Stimulated activated CD4-positive, alpha-beta T cell treated with anti-CD3 and anti-CD28 coated beads, Interleukin-1b, Interleukin-23, amount 100 ng/mL, for 4 hours (primary cell): ENCODE results near the gene MYLK4.
"Not testable (repeated sequence)": the region's sequence is repeated elsewhere in the genome, so short reads cannot be mapped to it uniquely, and the experiment has no call there.

Experiments used
- DNase-seq, 2 donors: peaks; one replicate each; pipeline ENCODE4 v3.0.0-alpha.2; 2020; ENCODE audit warnings: low read depth in 2 of 2

The MYLK4 gene

GRCh38 chr6:2780102-2780737, 29.5 kb upstream of the MYLK4 start:
- no peak for DNase-seq

DNA sequence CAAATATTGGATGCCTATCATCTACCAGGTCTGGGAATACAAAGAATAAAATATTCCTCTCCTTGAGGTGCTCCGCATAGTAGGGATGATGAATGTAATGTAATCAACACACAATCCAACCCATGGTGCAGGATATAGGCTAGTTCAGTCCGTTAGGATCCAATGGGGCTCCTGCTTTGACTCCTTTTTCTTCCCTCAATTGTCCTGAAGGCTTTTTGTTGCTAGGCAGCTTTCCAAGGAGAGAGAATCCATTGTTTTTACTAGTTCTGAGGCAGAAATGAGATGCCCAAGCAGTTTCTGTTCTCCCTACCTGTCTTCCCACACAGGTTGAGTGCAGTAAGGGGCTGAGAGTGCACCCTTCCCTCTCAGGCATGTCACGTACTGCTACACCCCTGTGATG, 26.5 kb upstream of the MYLK4 start:
- DNase-seq: no peak

DNA sequence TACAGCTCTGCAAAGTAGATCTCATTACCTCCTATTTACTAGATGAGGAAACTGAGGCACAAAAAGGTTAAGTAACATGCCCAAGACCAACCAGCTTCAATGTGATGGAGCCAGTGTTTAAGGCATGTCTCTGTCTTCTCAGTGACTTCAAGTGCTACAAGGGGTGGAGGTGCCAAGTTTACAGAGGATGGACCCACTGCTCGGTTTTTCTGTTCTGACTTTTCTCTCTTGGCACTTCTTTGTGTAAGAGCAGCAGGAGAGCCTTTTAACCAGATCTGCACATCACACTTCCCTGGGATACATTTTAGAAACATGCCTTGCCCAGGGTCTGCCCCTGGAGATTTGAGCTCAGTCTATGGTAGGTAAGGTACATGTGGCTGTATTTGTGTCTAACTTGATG, 24.3 kb upstream of the MYLK4 start:
- no peak for DNase-seq

- no peak for DNase-seq
Measured at GRCh38 chr6:2773449-2773848, 22.7 kb upstream of the MYLK4 start.

GRCh38 chr6:2772840-2773239, 22.1 kb upstream of the MYLK4 start:
- DNase-seq: no peak

DNA sequence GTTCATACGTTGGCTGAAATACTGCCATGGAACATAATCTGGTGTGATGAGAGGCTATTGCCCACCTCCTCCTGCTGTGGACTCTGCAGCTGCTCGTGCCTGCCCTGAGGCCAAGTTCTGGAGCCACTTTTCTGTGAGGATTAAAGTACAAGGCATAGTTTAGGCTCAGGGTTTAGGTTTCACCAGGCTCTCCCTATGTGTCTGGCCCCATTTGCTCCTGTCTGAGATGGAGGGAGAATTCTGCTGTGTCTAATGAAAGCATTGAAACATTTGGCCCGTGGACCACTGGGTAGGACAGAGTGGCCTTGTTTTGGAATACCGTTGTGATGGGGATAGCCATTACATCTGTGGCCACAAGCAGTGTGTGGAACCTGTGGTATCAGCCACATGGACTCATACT, 20.4 kb upstream of the MYLK4 start:
- no peak for DNase-seq

DNA sequence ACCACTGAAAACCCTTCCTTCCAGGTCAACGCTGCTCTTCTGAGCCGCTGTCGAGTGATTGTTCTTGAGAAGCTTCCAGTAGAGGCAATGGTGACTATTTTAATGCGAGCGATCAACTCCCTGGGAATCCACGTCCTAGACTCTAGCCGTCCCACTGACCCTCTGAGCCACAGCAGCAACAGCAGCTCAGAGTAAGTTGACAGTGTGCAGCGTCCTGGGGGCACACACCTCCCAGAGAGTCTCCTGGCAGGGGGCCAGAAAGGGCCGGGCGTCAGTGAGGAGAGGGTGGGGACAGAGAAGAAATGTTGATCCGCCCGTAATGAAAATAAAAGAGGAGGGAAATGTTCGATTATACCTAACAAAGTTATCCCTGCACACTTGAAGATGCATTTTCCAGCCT, 19.4 kb upstream of the MYLK4 start:
- no peak for DNase-seq

DNA sequence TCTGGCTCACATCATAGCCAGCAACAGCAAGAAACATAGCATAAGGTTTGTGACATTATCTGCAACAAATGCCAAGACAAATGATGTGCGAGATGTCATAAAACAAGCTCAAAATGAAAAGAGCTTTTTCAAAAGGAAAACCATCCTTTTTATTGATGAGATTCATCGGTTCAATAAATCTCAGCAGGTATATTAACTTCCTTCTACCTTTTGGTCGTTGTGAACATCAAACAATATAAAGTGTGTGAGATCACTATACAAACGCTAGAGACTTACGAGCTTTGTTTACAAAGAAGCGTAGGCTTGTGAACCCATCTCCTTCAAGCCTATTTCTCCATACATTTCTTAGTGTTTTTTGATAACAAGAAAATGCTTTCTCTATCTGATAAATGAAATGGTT, 18.0 kb upstream of the MYLK4 start:
- DNase-seq: no peak

DNA sequence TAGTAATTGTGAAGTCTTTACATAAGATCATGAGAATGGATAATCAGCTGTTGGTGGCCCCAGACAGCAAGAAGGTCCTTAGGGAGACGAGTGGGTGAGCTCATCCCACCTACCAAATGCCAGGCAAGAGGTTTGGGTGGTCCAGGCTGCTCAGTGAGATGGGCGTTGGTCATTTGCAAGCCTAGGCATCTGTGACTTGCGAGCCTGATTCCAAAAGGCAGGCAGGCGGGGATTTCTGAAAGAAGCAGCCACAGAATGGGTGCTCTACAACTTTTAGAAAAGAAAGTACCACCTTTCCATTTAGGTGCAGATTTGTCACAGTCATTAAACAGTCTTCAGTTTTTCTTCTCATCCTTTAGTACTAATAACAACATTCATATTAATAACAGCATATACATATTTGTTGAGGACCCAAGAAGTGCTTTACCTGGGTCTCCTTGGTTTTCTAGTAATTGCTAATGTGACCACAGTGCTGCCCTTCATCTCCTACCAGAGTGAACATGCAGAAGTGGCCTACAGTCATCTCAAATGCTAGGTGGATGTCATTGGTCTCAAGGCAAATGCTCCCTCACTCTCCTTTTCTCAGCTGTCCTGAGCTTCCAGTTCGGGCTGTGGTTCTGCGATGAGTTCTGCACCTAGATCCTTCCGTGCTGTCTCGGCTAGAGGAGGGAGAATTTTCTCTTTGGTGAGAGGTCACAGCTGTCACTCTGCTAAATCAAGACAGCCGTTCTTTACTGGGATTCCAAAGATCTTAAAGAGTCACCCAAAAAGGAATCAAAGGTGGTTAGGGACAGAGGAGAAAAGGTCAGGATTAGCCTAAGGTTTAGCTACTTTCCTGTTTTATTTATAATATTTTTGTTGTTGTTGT, 17.2 kb upstream of the MYLK4 start:
- no peak for DNase-seq

DNA sequence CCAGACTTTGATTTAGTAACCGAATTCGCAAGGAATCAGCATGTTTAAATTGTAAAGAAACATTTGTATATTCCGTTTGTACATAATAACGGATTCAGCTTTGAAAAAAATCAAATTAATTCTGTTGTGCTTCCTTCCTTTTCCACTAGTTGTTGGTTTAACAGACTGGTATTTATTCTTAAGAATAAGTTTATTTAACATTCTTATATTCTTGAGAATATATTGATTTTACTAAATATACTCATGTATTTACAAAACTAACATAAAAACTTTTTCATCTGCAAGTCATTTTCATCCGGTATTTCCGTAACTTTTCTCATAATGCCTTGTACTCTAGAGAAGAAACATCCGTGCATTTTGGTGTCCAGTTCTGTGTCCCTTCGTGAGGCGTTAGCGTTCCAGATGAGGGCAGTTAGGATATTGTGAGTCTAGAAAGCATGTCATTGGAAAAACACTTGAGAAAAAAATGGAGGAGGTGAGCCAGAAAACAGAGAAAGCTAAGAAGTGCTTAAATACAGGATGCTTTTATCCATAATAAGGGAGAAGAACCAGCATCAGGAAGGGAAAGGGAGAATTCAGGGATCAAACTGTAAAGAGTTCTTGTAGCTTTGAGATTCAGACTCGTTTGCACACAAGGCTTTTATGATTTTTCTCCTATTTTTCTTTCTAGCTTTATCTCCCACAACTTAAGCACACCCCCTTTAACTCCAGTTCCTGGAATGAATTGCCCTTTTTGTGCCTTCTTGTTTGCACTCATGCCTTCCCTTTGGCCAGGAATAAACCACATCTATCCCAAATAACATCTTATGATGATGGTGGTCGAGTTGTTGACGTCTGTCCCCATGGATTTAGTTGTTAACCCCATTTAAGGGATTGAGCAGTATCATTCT, 16.3 kb upstream of the MYLK4 start:
- no peak for DNase-seq

DNA sequence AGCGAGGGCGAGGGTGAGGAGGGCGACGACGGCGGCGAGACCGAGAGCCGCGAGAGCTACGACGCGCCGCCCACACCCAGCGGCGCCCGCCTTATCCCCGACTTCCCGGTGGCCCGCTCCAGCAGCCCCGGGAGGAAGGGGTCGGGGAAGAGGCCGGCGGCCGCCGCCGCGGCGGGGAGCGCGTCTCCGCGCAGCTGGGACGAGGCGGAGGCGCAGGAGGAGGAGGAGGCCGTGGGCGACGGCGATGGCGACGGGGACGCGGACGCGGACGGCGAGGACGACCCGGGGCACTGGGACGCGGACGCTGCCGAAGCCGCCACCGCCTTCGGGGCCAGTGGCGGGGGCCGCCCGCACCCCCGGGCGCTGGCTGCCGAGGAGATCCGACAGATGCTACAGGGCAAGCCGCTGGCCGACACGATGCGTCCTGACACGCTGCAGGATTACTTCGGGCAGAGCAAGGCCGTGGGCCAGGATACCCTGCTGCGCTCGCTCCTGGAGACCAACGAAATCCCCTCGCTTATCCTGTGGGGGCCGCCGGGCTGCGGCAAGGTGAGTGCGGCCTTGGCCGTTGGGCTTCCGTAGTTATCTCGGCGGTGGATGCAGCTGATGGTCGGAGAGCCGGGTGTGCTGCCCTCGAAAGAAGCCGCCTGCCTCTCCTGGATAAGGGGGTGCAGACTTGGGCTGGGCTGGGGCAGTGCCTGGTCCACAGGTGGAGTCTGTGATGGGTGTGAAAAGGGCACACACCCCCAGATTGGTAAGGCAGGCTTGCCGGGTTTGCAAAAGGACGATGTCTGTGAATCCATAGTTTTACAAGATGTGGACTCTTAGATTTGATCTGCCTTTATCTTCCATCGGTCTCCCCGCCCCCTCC, 15.4 kb upstream of the MYLK4 start:
- peak; percentile 21 to 39 for DNase-seq

DNA sequence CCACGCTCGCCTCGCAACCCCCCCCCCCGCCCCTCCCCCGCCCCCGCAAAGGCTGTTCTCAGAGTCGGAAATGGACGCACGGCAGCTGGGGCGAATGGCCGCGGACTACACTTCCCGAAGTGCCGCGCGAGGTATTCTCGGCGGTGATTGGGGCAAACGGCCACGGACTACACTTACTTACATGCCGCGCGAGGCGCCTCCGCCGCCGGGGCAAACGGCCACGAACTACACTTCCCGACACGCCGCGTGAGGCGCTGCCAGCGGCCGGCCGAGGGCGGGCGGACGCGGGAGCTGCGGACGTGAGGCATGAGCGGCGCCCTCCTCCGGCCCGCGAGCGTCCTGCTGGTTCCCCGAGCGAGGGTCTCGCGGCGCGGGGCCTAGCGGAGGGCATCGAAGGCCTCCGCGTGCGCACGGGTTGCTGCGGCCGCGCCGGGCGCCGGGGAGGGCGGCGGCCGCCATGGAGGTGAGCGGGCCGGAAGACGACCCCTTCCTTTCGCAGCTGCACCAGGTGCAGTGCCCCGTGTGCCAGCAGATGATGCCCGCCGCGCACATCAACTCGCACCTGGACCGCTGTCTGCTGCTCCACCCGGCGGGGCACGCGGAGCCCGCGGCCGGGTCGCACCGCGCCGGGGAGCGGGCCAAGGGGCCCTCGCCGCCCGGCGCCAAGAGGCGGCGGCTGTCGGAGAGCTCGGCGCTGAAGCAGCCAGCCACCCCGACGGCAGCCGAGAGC, 14.6 kb upstream of the MYLK4 start, which contains the start of gene WRNIP1:
Gene WRNIP1, plus strand, starts transcription at position 228 of the 730 bp plus-strand sequence. Its CDS starts 230 bp downstream, at position 458.
- DNase-seq: peak; percentile 88 to 91

- DNase-seq: peak; percentile 38 to 43
Measured at GRCh38 chr6:2764610-2765165, 14.0 kb upstream of the MYLK4 start.

GRCh38 chr6:2763876-2764540, 13.3 kb upstream of the MYLK4 start:
- DNase-seq: no peak

DNA sequence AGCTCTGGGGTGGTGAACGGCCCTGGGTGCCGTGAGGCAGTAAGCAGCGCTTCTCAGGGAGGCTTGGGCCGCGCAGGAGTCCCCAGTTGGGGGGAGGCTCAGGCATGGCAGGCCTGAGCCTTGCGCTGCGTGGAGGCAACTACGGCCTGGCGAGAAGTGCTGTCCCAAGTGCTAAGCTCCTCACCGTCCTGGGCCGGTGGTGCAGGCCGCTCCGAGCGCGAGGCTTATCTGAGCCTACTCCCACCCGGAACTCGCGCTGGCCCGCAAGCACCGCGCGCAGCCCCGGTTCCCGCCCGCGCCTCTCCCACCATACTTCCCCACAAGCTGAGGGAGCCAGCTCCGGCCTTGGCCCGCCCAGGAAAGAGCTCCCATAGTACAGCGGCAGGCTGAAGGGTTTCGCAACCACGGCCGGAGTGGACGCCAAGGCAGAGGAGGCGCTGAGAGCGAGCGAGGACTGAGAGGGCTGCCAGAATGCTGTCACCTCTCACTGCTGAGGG, 12.7 kb upstream of the MYLK4 start:
- DNase-seq: no peak

- DNase-seq: not testable (repeated sequence)
Measured at GRCh38 chr6:2762868-2763267, 12.1 kb upstream of the MYLK4 start.

- no peak for DNase-seq
Measured at GRCh38 chr6:2760882-2761842, 10.4 kb upstream of the MYLK4 start.

DNA sequence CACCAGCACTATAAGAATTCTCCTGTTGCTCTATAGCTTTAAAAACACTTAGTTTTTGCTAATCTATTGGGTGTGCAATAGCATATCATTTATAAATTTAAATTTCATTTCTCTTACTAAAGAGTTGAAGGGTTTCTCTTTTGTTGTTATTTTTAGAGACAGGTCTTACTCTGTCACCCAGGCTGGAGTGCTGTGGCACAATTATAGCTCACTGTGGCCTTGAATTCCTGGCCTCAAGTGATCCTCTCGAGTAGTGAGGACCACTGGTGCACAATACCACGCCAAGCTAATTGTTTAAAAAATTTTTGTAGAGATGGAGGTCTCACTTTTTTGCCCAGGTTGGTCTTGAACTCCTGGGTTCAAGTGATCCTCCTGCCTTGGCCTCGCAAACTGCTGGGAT, 8.3 kb upstream of the MYLK4 start:
- no peak for DNase-seq
